NCI-H2081 treated with DMSO at 0.1 percent for 48 hours (cell line): ENCODE results near the gene FGFBP1.
"Not testable (repeated sequence)": the region's sequence is repeated elsewhere in the genome, so short reads cannot be mapped to it uniquely, and the experiment has no call there.

Source experiments
- DNase-seq: peaks from one replicate; lab custom pipeline; 2025; lab: John Stamatoyannopoulos, UW

The FGFBP1 gene

GRCh38 chr4:15945516-15945915 lies 7.0 kb upstream of the FGFBP1 start:
- DNase-seq, result no peak

GRCh38 chr4:15944895-15945294 lies 6.4 kb upstream of the FGFBP1 start:
- DNase-seq, result no peak

GRCh38 chr4:15942283-15942682 lies 3.7 kb upstream of the FGFBP1 start:
- DNase-seq, result no peak

- no peak for DNase-seq
Observed at GRCh38 chr4:15938182-15938581, 358 bp downstream of the FGFBP1 start.

GRCh38 chr4:15936495-15936894 lies 2.0 kb downstream of the FGFBP1 start:
- DNase-seq, result no peak

- DNase-seq, result no peak
Observed at GRCh38 chr4:15935504-15936402, 2.8 kb downstream of the FGFBP1 start.

- no peak for DNase-seq
Observed at GRCh38 chr4:15934259-15934658, 4.3 kb downstream of the FGFBP1 start.

- DNase-seq, result no peak
Observed at GRCh38 chr4:15931451-15932210, 6.9 kb downstream of the FGFBP1 start.

GRCh38 chr4:15930314-15930713 lies 8.2 kb downstream of the FGFBP1 start:
- no peak for DNase-seq

GRCh38 chr4:15929540-15929939 lies 9.0 kb downstream of the FGFBP1 start:
- DNase-seq, result no peak

GRCh38 chr4:15928883-15929282 lies 9.7 kb downstream of the FGFBP1 start:
- no peak for DNase-seq

- DNase-seq, result no peak
Observed at GRCh38 chr4:15926486-15926885, 12.1 kb downstream of the FGFBP1 start.

- DNase-seq, result no peak
Observed at GRCh38 chr4:15925830-15926229, 12.7 kb downstream of the FGFBP1 start.

GRCh38 chr4:15921592-15921932 lies 17.0 kb downstream of the FGFBP1 start:
- no peak for DNase-seq

- no peak for DNase-seq
Observed at GRCh38 chr4:15920723-15921591, 17.6 kb downstream of the FGFBP1 start.

- DNase-seq, result no peak
Observed at GRCh38 chr4:15918484-15919129, 19.9 kb downstream of the FGFBP1 start.

GRCh38 chr4:15917297-15917696 lies 21.2 kb downstream of the FGFBP1 start:
- no peak for DNase-seq

GRCh38 chr4:15916358-15916757 lies 22.2 kb downstream of the FGFBP1 start:
- DNase-seq, result not testable (repeated sequence)

- DNase-seq, result no peak
Observed at GRCh38 chr4:15914736-15915135, 23.8 kb downstream of the FGFBP1 start.

- DNase-seq, result no peak
Observed at GRCh38 chr4:15914291-15914690, 24.2 kb downstream of the FGFBP1 start.

GRCh38 chr4:15913631-15913970 lies 24.9 kb downstream of the FGFBP1 start:
- no peak for DNase-seq
